HG03457 (cell line): ENCODE data around the gene PODN.

Experiments
- ATAC-seq: cut with Tn5 transposase; IDR thresholded peaks from one replicate; pipeline ENCODE4 v1.9.1; 2021; ENCODE audit warnings: moderate number of reproducible peaks; ENCODE audit not compliant: unreplicated experiment

PODN gene

GRCh38 chr1:53073868-53074311 lies 11.9 kb downstream of the PODN start:
- ATAC-seq: no peak

- ATAC-seq: no peak
Observed at GRCh38 chr1:53074313-53075154, 12.5 kb downstream of the PODN start.

- ATAC-seq: no peak
Observed at GRCh38 chr1:53075206-53075605, 13.2 kb downstream of the PODN start.

GRCh38 chr1:53075761-53076163 lies 13.7 kb downstream of the PODN start:
- ATAC-seq: no peak

GRCh38 chr1:53076165-53076564 lies 14.2 kb downstream of the PODN start:
- ATAC-seq: no peak

GRCh38 chr1:53076721-53077598 lies 14.9 kb downstream of the PODN start:
- ATAC-seq: no peak

GRCh38 chr1:53077599-53077965 lies 15.6 kb downstream of the PODN start:
- no peak for ATAC-seq

GRCh38 chr1:53078333-53079101 lies 16.5 kb downstream of the PODN start:
- no peak for ATAC-seq

GRCh38 chr1:53079251-53079650 lies 17.2 kb downstream of the PODN start:
- ATAC-seq: no peak

- no peak for ATAC-seq
Observed at GRCh38 chr1:53080041-53080440, 18.0 kb downstream of the PODN start.

- no peak for ATAC-seq
Observed at GRCh38 chr1:53080769-53081168, 18.8 kb downstream of the PODN start.

- ATAC-seq: no peak
Observed at GRCh38 chr1:53081384-53082066, 19.5 kb downstream of the PODN start.

GRCh38 chr1:53082826-53083455 lies 20.9 kb downstream of the PODN start:
- no peak for ATAC-seq

- ATAC-seq: no peak
Observed at GRCh38 chr1:53083636-53084588, 21.9 kb downstream of the PODN start.

- ATAC-seq: no peak
Observed at GRCh38 chr1:53084589-53084971, 22.6 kb downstream of the PODN start.

- no peak for ATAC-seq
Observed at GRCh38 chr1:53085405-53085804, 23.4 kb downstream of the PODN start.

- no peak for ATAC-seq
Observed at GRCh38 chr1:53086491-53087070, 24.6 kb downstream of the PODN start.
